NB4 (cell line): Measurements from ENCODE around the gene NRXN3.

ENCODE experiments used
- POLR2A ChIP-seq: IDR thresholded peaks from 2 replicates; pipeline ENCODE4 v1.6.1; 2011; ENCODE audit warnings: mild to moderate bottlenecking; ENCODE audit not compliant: insufficient read length; ENCODE audit errors: extremely low read depth
- TF ChIP-seq, protein P1 (sequence below): IDR thresholded peaks from one replicate; pipeline ENCODE4 v1.5.1; 2012; ENCODE audit warnings: low read depth, low read length

DNA sequence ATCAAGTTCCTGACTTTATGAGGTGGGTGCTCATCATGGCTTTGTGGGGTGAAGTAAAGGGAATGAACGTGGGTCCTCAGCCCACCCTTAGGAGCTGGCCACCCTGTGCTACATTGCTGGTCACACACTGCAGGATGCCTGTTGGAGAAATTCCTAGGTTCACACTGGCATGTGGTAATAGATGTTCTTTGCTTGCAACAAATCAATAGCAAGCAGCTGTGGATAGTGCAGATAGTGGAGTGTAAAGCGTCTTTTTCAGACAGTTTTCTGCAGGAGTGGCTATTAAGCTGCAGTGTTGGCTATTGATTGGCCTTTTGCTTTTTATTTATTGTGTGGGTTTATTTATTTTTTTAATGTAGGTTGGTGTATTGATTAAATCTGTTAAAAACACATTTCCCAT, 822.7 kb downstream of the NRXN3 start:
- TF ChIP-seq, protein P1, sequence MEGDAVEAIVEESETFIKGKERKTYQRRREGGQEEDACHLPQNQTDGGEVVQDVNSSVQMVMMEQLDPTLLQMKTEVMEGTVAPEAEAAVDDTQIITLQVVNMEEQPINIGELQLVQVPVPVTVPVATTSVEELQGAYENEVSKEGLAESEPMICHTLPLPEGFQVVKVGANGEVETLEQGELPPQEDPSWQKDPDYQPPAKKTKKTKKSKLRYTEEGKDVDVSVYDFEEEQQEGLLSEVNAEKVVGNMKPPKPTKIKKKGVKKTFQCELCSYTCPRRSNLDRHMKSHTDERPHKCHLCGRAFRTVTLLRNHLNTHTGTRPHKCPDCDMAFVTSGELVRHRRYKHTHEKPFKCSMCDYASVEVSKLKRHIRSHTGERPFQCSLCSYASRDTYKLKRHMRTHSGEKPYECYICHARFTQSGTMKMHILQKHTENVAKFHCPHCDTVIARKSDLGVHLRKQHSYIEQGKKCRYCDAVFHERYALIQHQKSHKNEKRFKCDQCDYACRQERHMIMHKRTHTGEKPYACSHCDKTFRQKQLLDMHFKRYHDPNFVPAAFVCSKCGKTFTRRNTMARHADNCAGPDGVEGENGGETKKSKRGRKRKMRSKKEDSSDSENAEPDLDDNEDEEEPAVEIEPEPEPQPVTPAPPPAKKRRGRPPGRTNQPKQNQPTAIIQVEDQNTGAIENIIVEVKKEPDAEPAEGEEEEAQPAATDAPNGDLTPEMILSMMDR, result no peak
- TF ChIP-seq POLR2A, result no peak
